Osteocyte (in vitro differentiated cells): ENCODE measurements around the gene USP15. TPM values are rescaled to one million over a fixed set of nuclear protein-coding genes. Genes with fewer than 3 reads are reported as not detected.
A peak's percentile ranks its signal among the peaks of the same experiment; 100 is the strongest.

Source experiments
- DNase-seq: peaks from one replicate; pipeline ENCODE4 v3.0.0; 2021; ENCODE audit warnings: mixed read lengths; ENCODE audit not compliant: unreplicated experiment; ENCODE audit errors: extremely low spot score
- H3K27ac Mint-ChIP-seq: one replicate; pipeline ENCODE4 v1.8.0; 2021; ENCODE audit warnings: mild to moderate bottlenecking, mixed read lengths; ENCODE audit not compliant: unreplicated experiment
- H3K27me3 Mint-ChIP-seq: one replicate; pipeline ENCODE4 v1.8.0; 2021; ENCODE audit warnings: mixed read lengths; ENCODE audit not compliant: unreplicated experiment
- H3K36me3 Mint-ChIP-seq: one replicate; pipeline ENCODE4 v1.8.0; 2021; ENCODE audit warnings: mixed read lengths; ENCODE audit not compliant: unreplicated experiment
- H3K4me1 Mint-ChIP-seq: one replicate; pipeline ENCODE4 v1.8.0; 2021; ENCODE audit warnings: mixed read lengths; ENCODE audit not compliant: unreplicated experiment
- H3K4me3 Mint-ChIP-seq: one replicate; pipeline ENCODE4 v1.8.0; 2021; ENCODE audit warnings: mild to moderate bottlenecking, moderate library complexity, mixed read lengths; ENCODE audit not compliant: unreplicated experiment
- H3K9me3 Mint-ChIP-seq: one replicate; pipeline ENCODE4 v1.8.0; 2021; ENCODE audit warnings: mixed read lengths; ENCODE audit not compliant: unreplicated experiment
- CTCF ChIP-seq: fragments of 200-600 bp; sonication (generic); IDR thresholded peaks from 2 replicates; pipeline ENCODE4 v1.5.0; 2021; ENCODE audit warnings: antibody characterized with exemption, mild to moderate bottlenecking, moderate library complexity
- total RNA-seq: library from RNA; stranded (reverse); gene quantifications from 2 replicates; pipeline ENCODE4 v1.2.1, GENCODE V29; 2021

Gene USP15
- total RNA-seq, 1 donor from 2014 or later, result 45.0 TPM

GRCh38 chr12:62256408-62257096 is 3.7 kb upstream of the USP15 start:
- Mint-ChIP-seq H3K9me3 (no peaks in the 10 kb centered on the region), H3K27me3 (no peaks in the 10 kb centered on the region), H3K4me1 (peaks cover 12% of the 10 kb centered on the region), H3K27ac (no peak overlapping the region), H3K36me3 (peaks cover 2% of the 10 kb centered on the region), H3K4me3 (no peak overlapping the region)
- no peak for TF ChIP-seq CTCF
- DNase-seq, result no peak

- no peak overlapping the region for H3K4me3 Mint-ChIP-seq
- no peaks in the 10 kb centered on the region for H3K27me3 Mint-ChIP-seq
- H3K4me1 Mint-ChIP-seq, result peaks cover 17% of the 10 kb centered on the region
- no peak for TF ChIP-seq CTCF
- no peaks in the 10 kb centered on the region for H3K9me3 Mint-ChIP-seq
- no peak for DNase-seq
- H3K27ac Mint-ChIP-seq, result no peak overlapping the region
- H3K36me3 Mint-ChIP-seq, result peaks cover 2% of the 10 kb centered on the region
Measured at GRCh38 chr12:62258231-62258630, 2.0 kb upstream of the USP15 start.

- H3K27me3 Mint-ChIP-seq, result no peaks in the 10 kb centered on the region
- no peak for TF ChIP-seq CTCF
- H3K27ac Mint-ChIP-seq, result peak overlapping the region; percentile 96
- no peaks in the 10 kb centered on the region for H3K9me3 Mint-ChIP-seq
- peak overlapping the region; percentile 100 for H3K4me3 Mint-ChIP-seq
- no peak for DNase-seq
- peaks cover 2% of the 10 kb centered on the region for H3K36me3 Mint-ChIP-seq
- H3K4me1 Mint-ChIP-seq, result peaks cover 20% of the 10 kb centered on the region
Measured at GRCh38 chr12:62258941-62259630, 1.1 kb upstream of the USP15 start.

GRCh38 chr12:62259631-62259992 is 592 bp upstream of the USP15 start:
- Mint-ChIP-seq H3K9me3 (no peaks in the 10 kb centered on the region), H3K27me3 (no peaks in the 10 kb centered on the region), H3K4me3 (peak overlapping the region; percentile 100), H3K27ac (peak overlapping the region; percentile 96), H3K4me1 (peaks cover 23% of the 10 kb centered on the region), H3K36me3 (peaks cover 2% of the 10 kb centered on the region)
- no peak for TF ChIP-seq CTCF
- no peak for DNase-seq
